ENCODE data around the gene ADIPOQ. TPM values are rescaled to one million over a fixed set of nuclear protein-coding genes. Genes with fewer than 3 reads are reported as not detected.
"Not testable (repeated sequence)": the region's sequence is repeated elsewhere in the genome, so short reads cannot be mapped to it uniquely, and the experiment has no call there.

Gene ADIPOQ
- total RNA-seq, 1 donor = not detected

DNA sequence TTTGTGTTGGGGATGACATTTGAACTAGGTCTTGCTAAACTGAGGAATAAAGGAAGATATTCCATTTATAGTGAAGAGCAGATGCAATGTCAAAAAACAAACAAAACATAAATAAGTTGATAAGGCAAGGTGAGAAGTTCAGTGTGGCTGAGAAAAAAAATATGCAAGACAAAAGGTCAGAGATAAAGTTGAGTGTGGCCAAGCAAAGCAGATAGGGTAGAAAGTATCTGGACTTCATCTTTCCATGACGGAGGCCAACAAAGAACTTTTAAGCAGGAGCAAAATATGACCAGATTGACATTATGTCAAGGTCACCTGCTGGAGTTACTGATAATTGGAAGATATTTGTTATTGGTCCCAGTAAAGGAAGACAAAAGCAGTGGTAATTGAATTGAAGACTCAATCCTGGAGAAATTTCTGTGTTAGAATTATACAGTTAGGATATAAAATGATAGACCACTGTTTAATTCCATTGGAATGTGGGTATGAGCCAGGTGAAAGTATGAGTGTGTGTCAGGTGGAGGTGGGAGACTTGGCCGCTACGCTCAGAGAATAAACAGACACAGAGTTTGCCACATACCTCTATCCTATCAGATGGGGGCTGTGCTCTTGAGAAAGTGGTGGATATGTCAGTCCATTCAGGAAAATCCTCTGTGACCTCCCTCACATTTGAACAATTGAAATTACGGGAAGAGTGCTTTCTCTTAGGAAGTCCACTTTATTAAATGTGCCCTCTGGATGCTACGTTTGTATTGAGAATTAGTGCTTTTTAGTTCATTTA, 28.1 kb downstream of the ADIPOQ start:
- TF ChIP-seq, protein P1, sequence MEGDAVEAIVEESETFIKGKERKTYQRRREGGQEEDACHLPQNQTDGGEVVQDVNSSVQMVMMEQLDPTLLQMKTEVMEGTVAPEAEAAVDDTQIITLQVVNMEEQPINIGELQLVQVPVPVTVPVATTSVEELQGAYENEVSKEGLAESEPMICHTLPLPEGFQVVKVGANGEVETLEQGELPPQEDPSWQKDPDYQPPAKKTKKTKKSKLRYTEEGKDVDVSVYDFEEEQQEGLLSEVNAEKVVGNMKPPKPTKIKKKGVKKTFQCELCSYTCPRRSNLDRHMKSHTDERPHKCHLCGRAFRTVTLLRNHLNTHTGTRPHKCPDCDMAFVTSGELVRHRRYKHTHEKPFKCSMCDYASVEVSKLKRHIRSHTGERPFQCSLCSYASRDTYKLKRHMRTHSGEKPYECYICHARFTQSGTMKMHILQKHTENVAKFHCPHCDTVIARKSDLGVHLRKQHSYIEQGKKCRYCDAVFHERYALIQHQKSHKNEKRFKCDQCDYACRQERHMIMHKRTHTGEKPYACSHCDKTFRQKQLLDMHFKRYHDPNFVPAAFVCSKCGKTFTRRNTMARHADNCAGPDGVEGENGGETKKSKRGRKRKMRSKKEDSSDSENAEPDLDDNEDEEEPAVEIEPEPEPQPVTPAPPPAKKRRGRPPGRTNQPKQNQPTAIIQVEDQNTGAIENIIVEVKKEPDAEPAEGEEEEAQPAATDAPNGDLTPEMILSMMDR (IDR thresholded peaks at IDR 0.05; ENCODE audit: insufficient read depth, low read length) = no peak
- no peak overlapping the region for H3K4me3 ChIP-seq (ENCODE audit: low read depth, low read length)
- DNase-seq (ENCODE audit: low read depth) = no peak

DNA sequence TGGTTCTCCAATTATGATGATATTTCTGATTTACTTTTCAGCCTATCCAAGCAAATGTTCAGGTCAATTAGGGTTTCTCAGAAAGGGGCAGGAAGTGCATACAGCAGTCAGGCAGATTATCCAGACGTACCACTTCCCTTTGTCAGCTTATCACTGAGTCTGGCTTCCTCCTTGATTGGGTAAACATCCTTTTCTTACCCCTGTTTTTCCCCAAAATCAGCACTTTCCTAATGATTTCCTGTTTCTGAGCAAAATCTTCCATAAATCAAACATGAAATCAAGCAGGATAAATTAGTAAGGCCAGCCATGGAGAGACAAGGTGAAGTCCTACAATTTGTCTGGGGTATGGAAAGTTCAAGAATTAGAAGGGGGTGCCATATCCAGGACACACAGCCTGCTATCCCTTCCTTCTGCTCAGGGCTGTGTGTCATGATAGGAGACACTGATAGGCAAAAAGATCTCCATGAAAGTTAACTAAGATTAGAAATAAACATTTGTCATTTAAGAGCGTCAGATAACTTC, 29.0 kb downstream of the ADIPOQ start:
- no peak for DNase-seq (ENCODE audit: low read depth)
- TF ChIP-seq, protein P1 (IDR thresholded peaks at IDR 0.05; ENCODE audit: insufficient read depth, low read length) = no peak
- no peak overlapping the region for H3K4me3 ChIP-seq (ENCODE audit: low read depth, low read length)

DNA sequence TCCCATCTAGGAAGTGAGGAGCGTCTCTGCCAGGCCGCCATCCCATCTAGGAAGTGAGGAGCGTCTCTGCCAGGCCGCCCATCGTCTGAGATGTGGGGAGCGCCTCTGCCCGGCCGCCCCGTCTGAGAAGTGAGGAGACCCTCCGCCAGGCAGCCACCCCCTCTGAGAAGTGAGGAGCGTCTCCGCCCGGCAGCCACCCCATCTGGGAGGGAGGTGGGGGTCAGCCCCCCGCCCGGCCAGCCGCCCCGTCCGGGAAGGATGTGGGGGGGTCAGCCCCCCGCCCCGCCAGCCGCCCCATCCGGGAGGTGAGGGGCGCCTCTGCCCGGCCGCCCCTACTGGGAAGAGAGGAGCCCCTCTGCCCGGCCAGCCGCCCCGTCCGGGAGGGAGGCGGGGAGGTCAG, 31.3 kb downstream of the ADIPOQ start:
- DNase-seq (ENCODE audit: low read depth) = not testable (repeated sequence)

DNA sequence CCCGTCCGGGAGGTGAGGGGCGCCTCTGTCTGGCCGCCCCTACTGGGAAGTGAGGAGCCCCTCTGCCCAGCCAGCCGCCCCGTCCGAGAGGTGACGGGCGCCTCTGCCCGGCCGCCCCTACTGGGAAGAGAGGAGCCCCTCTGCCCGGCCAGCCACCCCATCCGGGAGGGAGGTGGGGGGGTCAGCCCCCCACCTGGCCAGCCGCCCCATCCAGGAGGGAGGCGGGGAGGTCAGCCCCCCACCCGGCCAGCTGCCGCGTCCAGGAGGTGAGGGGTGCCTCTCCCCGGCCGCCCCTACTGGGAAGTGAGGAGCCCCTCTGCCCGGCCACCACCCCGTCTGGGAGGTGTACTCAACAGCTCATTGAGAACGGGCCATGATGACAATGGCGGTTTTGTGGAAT, 31.7 kb downstream of the ADIPOQ start:
- not testable (repeated sequence) for H3K4me3 ChIP-seq (ENCODE audit: low read depth, low read length); DNase-seq (ENCODE audit: low read depth)

More for the DNA sequence above, 31.3 kb downstream of the ADIPOQ start:
- not testable (repeated sequence) for H3K4me3 ChIP-seq (ENCODE audit: low read depth, low read length)

DNA sequence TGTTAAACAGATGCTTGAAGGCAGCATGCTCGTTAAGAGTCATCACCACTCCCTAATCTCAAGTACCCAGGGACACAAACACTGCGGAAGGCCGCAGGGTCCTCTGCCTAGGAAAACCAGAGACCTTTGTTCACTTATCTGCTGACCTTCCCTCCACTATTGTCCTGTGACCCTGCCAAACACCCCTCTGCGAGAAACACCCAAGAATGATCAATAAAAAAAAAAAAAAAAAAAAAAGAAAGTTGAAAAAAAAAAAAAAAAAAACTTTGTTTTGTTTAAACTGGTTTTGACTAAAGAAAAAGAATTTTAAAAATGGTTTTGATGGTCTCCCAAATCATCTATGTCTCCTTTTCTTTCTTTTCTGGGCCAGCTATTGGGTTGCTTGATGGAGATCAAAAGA, 32.3 kb downstream of the ADIPOQ start:
- DNase-seq (ENCODE audit: low read depth); H3K4me3 ChIP-seq (ENCODE audit: low read depth, low read length): not testable (repeated sequence)

DNA sequence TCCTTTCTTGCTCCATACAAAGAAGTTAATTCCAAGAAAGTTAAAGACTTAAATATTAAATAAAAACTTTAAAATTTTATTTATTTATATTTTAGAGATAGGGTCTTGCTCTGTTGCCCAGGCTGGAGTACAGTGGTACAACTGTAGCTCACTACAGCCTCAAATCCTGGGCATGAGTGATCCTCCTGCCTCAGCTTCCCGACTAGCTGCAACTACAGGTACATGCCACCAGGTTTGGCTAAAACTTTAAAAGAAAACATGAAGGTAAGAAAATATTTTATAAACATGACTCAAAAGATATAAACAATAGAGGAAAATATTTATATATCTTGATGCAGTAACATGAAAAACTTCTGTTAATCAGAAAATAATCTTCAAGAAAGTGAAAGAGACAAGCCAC, 33.2 kb downstream of the ADIPOQ start:
- TF ChIP-seq, protein P1 (IDR thresholded peaks at IDR 0.05; ENCODE audit: insufficient read depth, low read length) = no peak
- H3K4me3 ChIP-seq (ENCODE audit: low read depth, low read length) = no peak overlapping the region
- DNase-seq (ENCODE audit: low read depth) = no peak

DNA sequence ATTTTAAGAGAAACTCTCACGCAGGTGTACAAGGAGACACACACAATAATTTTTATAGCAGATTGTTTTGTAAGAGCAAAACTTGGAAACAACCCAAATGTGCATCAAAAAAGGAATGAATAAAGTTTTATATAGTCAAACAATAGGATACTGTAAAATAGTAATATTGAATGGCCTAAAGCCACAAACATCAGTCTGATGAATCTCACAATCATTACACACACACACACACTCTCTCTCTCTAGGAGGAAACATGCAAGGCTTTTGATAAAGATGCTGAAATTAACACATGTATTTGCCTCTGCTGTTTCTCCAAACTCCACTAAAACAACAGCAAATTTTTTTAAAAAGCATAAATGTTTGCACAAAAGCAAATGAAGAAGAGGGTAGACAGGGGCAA, 37.3 kb downstream of the ADIPOQ start:
- TF ChIP-seq, protein P1 (IDR thresholded peaks at IDR 0.05; ENCODE audit: insufficient read depth, low read length) = no peak
- DNase-seq (ENCODE audit: low read depth) = no peak
- H3K4me3 ChIP-seq (ENCODE audit: low read depth, low read length) = no peak overlapping the region

DNA sequence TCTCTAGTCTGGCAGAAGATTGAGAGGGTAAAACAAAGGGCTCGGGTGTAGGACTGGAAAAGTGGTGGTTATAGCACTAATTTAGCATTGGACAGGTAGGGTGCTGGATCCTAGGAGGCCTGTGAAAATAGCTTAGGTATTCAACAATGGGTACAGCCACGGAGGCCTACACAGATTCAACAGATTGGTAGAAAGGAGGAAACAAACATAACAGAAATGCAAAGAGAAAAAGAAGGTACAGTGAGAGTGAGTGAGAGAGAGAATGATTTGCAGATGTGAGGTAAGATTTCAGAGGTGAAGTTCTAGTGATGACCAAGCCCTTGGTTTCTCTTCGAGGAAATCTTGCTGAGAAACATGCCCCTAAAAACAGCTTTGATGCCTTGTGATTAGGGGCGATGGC, 37.9 kb downstream of the ADIPOQ start:
- TF ChIP-seq, protein P1 (IDR thresholded peaks at IDR 0.05; ENCODE audit: insufficient read depth, low read length) = no peak
- no peak overlapping the region for H3K4me3 ChIP-seq (ENCODE audit: low read depth, low read length)
- no peak for DNase-seq (ENCODE audit: low read depth)
